GM19025 (cell line): ENCODE measurements around the gene ORC1.
"Not testable (repeated sequence)": the region's sequence is repeated elsewhere in the genome, so short reads cannot be mapped to it uniquely, and the experiment has no call there.

Experiments
- ATAC-seq: cut with Tn5 transposase; IDR thresholded peaks from one replicate; pipeline ENCODE4 v1.9.1; 2021; ENCODE audit warnings: mild to moderate bottlenecking, low read depth, moderate library complexity; ENCODE audit not compliant: unreplicated experiment

The ORC1 gene

GRCh38 chr1:52393174-52393573, 11.0 kb downstream of the ORC1 start:
- ATAC-seq, result no peak

- no peak for ATAC-seq
These were observed 17.8 kb downstream of the ORC1 start for GRCh38 chr1:52386458-52386857.

GRCh38 chr1:52385376-52385775, 18.8 kb downstream of the ORC1 start:
- no peak for ATAC-seq

- not testable (repeated sequence) for ATAC-seq
These were observed 34.4 kb downstream of the ORC1 start for GRCh38 chr1:52369851-52370250.

- no peak for ATAC-seq
These were observed 35.6 kb downstream of the ORC1 start for GRCh38 chr1:52368383-52369172.

GRCh38 chr1:52367272-52367671, 37.0 kb downstream of the ORC1 start:
- ATAC-seq, result no peak

- ATAC-seq, result no peak
These were observed 37.8 kb downstream of the ORC1 start for GRCh38 chr1:52366517-52366827.

GRCh38 chr1:52365746-52366516, 38.3 kb downstream of the ORC1 start, which contains the start of gene CC2D1B:
Gene CC2D1B (minus strand): TSS chr1:52366205. CDS start chr1:52364620, 1,585 bp downstream.
- ATAC-seq, result peak; percentile 93

- no peak for ATAC-seq
These were observed 39.0 kb downstream of the ORC1 start for GRCh38 chr1:52365071-52365745.

GRCh38 chr1:52364235-52364839, 39.9 kb downstream of the ORC1 start:
- no peak for ATAC-seq

GRCh38 chr1:52360595-52360968, 43.6 kb downstream of the ORC1 start:
- no peak for ATAC-seq

- ATAC-seq, result no peak
These were observed 44.3 kb downstream of the ORC1 start for GRCh38 chr1:52359676-52360594.

GRCh38 chr1:52358851-52359497, 45.2 kb downstream of the ORC1 start:
- ATAC-seq, result no peak

GRCh38 chr1:52357397-52357796, 46.8 kb downstream of the ORC1 start:
- ATAC-seq, result no peak

GRCh38 chr1:52356818-52357355, 47.3 kb downstream of the ORC1 start:
- ATAC-seq, result no peak

GRCh38 chr1:52355847-52356505, 48.2 kb downstream of the ORC1 start:
- no peak for ATAC-seq

- ATAC-seq, result no peak
These were observed 48.8 kb downstream of the ORC1 start for GRCh38 chr1:52355436-52355835.

GRCh38 chr1:52352690-52353089, 51.5 kb downstream of the ORC1 start:
- ATAC-seq, result no peak
